BJ (cell line): ENCODE data around the gene SEPTIN1. TPM values are rescaled to one million over a fixed set of nuclear protein-coding genes. Genes with fewer than 3 reads are reported as not detected.

ENCODE experiments used
- CTCF ChIA-PET: fragments of 350-600 bp; formaldehyde crosslinking; extraction: SDS; loops from one replicate; lab custom pipeline; 2021; ENCODE audit warnings: antibody characterized with exemption, inconsistent platforms; lab: Yijun Ruan, JAX
- POLR2A ChIA-PET: fragments of 300-600 bp; sonication (Branson Sonifier 250); formaldehyde crosslinking; extraction: SDS; loops from one replicate; lab custom pipeline; 2021; ENCODE audit warnings: antibody characterized with exemption; lab: Charles Lee
- DNase-seq: peaks from one replicate; pipeline ENCODE4 v3.0.0-alpha.2; 2011; ENCODE audit warnings: low read depth
- H3K27me3 ChIP-seq: 2 replicates; pipeline ENCODE4 v1.6.0; 2011; ENCODE audit warnings: low read length; ENCODE audit not compliant: control insufficient read depth, insufficient read depth
- H3K36me3 ChIP-seq: 2 replicates; pipeline ENCODE4 v1.5.1; 2011; ENCODE audit warnings: low read length; ENCODE audit not compliant: control insufficient read depth, insufficient read depth
- H3K4me3 ChIP-seq: 2 replicates; pipeline ENCODE4 v1.5.1; 2011; ENCODE audit warnings: low read depth, mild to moderate bottlenecking, control low read depth, low read length
- polyA plus RNA-seq: library from polyadenylated mRNA; depleted of rRNA; stranded (reverse); fragments of >200 nt; gene quantifications from 2 replicates; pipeline ENCODE4 v1.2.3, GENCODE V29; 2011
- TF ChIP-seq, protein P1 (sequence below): IDR thresholded peaks from 2 replicates; pipeline ENCODE4 v1.5.1; 2011; ENCODE audit warnings: low read depth, mild to moderate bottlenecking, control low read depth, inconsistent platforms, low read length, moderate library complexity; ENCODE audit not compliant: insufficient read depth

SEPTIN1 gene
- polyA plus RNA-seq, 1 experiment, result 0.17 TPM

DNA sequence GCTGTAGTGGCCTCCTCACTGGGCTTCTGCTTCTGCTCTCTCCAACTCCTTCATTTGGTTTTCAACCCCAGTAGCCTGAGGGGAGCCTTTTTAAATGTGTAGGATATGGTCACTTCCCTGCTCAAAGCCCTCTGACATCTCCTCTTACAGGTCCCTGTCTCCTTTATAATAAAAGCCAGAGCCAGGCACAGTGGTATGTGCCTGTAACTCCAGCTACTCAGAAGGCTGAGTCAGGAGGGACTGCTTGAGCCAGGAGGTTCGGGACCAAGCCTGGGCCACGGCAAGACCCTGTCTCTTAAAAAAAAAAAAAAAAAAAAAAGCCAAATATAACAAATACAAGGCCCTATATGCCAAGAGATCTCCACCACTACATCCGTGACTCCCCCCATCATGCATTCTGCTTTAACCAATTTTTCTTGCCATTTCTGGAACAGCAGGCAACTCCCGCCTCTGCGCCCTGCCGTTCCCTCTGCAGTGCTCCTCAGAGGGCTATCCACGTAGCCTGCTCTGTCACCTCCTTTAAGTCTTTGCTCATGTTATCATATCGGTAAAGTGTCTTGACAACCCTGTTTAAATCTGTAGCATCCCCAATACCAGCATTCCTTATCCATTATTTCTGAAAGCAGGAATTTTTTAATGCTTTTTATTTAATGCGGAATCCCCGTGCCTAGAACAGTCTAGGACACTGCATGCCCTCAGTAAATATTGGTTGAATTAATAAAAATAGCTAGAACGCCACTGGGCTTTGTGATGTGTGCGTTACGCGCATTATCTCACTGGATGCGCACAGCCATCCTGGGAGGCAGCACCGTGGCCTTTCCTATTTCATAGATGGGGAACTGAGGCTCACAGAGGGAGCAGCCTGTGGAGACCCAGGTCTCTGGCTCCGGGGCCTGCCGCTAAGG lies 34.5 kb upstream of the SEPTIN1 start:
- H3K4me3 ChIP-seq, result peak overlapping the region; percentile 53
- DNase-seq, result no peak
- peaks cover 3% of the 10 kb centered on the region; the same call in 1 of the 2 replicates for H3K36me3 ChIP-seq
- ChIA-PET POLR2A (interaction anchor here (1.1 kb wide), 1 partner anchor 10 kb away, joined by 3 read pairs; the partner anchor contains the start of gene ZNF771), CTCF (interaction anchor here (1.0 to 1.2 kb wide), 3 partner anchors 7 to 119 kb away, joined by 3 to 9 read pairs (median 3); partner anchors contain the start of gene DCTPP1)
- TF ChIP-seq, protein P1, sequence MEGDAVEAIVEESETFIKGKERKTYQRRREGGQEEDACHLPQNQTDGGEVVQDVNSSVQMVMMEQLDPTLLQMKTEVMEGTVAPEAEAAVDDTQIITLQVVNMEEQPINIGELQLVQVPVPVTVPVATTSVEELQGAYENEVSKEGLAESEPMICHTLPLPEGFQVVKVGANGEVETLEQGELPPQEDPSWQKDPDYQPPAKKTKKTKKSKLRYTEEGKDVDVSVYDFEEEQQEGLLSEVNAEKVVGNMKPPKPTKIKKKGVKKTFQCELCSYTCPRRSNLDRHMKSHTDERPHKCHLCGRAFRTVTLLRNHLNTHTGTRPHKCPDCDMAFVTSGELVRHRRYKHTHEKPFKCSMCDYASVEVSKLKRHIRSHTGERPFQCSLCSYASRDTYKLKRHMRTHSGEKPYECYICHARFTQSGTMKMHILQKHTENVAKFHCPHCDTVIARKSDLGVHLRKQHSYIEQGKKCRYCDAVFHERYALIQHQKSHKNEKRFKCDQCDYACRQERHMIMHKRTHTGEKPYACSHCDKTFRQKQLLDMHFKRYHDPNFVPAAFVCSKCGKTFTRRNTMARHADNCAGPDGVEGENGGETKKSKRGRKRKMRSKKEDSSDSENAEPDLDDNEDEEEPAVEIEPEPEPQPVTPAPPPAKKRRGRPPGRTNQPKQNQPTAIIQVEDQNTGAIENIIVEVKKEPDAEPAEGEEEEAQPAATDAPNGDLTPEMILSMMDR, result no peak
- no peaks in the 10 kb centered on the region for H3K27me3 ChIP-seq

DNA sequence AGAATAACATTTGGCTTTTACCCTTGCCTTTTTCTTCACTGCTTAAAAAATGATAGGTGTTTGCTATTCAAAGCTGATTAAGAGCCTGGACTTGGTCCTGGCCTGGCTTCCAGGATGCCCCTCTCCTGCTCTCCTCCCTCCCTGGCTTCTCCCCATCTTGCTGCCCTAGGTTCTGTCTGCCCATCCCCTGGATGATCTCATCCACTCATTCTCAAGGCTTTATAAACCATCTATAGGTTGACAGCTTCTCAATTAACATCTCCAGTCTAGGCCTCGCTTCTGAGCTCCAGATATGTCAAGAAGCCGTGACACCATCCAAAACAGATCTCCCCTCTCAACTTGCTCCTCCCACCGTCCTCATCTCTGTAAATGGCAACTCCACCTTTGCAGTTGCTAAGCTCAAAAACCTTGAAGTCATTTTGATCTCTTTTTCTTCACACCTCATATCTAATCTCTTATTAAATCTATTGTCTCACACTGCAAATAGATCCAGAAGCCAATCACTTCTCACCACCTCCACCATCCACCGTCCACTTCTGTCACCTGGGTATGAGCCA lies 33.8 kb upstream of the SEPTIN1 start:
- CTCF ChIA-PET, result interaction anchor here (0.8 to 1.0 kb wide), 2 partner anchors 10 to 119 kb away, joined by 3 read pairs; no protein-coding TSS in a partner anchor
- no peak overlapping the region for H3K4me3 ChIP-seq
- H3K36me3 ChIP-seq, result peaks cover 7% of the 10 kb centered on the region
- TF ChIP-seq, protein P1, result no peak
- H3K27me3 ChIP-seq, result no peaks in the 10 kb centered on the region
- POLR2A ChIA-PET, result no interaction called here
- no peak for DNase-seq

DNA sequence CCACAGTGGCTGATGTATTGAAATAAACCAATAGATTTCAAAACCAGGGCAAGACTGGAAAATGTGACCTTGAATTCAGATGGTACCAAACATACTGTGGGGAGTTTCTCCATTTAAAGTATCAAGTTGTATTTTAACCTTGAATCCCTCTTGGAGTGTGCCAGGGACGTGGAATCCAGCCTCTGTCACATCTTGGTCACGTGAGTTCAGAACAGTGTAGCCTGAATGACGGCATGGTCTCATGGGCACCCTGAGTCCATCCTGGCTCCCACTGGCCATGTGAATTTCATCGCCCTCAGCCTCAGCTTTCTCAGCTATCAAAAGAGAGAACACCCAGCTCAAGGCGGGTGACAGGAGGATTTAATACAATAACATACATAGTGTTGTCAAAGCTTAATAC lies 31.8 kb upstream of the SEPTIN1 start:
- DNase-seq, result no peak
- no peak overlapping the region for H3K4me3 ChIP-seq
- H3K36me3 ChIP-seq, result peaks cover 7% of the 10 kb centered on the region
- no peaks in the 10 kb centered on the region for H3K27me3 ChIP-seq
- TF ChIP-seq, protein P1, result no peak
- ChIA-PET CTCF (interaction anchor here (0.6 kb wide), 2 partner anchors 276 to 409 kb away, joined by 3 to 5 read pairs; no protein-coding TSS in a partner anchor), POLR2A (no interaction called here)

DNA sequence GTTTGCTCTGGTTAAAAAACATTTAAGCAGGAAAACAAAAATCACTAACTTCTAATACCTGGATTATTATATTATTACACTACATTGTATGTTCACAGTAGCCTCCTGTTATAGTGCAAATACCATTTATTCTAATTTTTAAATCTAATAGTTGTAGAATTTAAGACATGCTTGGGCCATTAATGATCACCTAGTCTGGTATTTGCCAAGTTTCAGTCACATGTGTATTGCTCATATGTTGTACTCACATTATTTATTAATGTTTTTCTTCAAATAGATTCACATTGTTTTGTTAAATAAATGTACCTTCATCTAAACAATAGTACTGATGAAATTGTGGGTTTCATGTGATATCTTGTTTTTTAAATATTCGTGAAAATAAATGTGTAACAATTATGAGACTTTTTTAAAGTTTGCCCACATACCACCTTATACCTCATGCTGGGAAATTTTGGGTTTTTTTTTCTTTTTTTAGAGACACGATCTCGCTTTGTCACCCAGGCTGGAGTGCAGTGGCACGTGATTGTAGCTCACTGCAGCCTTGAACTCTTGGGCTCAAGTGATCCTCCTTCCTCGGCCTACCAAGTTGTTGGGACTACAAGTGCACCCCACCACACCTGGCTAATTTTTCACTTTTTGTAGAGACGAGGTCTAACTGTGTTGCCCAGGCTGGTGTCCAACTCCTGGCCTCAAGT lies 30.9 kb upstream of the SEPTIN1 start:
- Histone ChIP-seq H3K36me3 (peaks cover 7% of the 10 kb centered on the region), H3K4me3 (no peak overlapping the region), H3K27me3 (no peaks in the 10 kb centered on the region)
- TF ChIP-seq, protein P1, result no peak
- POLR2A ChIA-PET, result no interaction called here
- no peak for DNase-seq
- CTCF ChIA-PET, result no interaction called here
